A549 (cell line): ENCODE measurements around the gene LOXHD1. TPM values are rescaled to one million over a fixed set of nuclear protein-coding genes. Genes with fewer than 3 reads are reported as not detected.

Source experiments
- ATAC-seq, 2 experiments: fragments of 200-7000 bp in 1 of 2; fragments of >200 bp in 1 of 2; cut with Nextera tagmentation in 1 of 2; cut with Tn5 transposase in 1 of 2; 3 replicates each; pipeline versions ENCODE4 v1.8.0 to v1.9.1; 2018 to 2020; ENCODE audit warnings: mild to moderate bottlenecking in 1 of 2, moderate library complexity in 1 of 2
- CTCF ChIA-PET: fragments of 300-600 bp; sonication (Branson Sonifier 250); formaldehyde crosslinking; extraction: SDS; loops from one replicate; lab custom pipeline; 2021; ENCODE audit warnings: antibody characterized with exemption, inconsistent platforms; lab: Yijun Ruan, JAX
- POLR2A ChIA-PET: fragments of 350-600 bp; formaldehyde crosslinking; extraction: SDS; loops from one replicate; lab custom pipeline; 2021; ENCODE audit warnings: antibody characterized with exemption, inconsistent platforms; lab: Yijun Ruan, JAX
- DNase-seq, 2 experiments: peaks; one replicate each; pipeline versions ENCODE4 v3.0.0 to v3.0.0-alpha.2; 2011 to 2016; ENCODE audit warnings: low read depth in 1 of 2, low spot score in 1 of 2
- FAIRE-seq: peaks from 2 replicates; lab custom pipeline; 2011; peaks lifted over from hg19 to GRCh38; lab: Jason Lieb, UNC
- H3K27ac ChIP-seq, 2 experiments: fragments of >200 bp; sonication (Bioruptor Twin); formaldehyde crosslinking; 3 replicates each; pipeline ENCODE4 v1.5.1; 2016 to 2017
- H3K4me1 ChIP-seq: fragments of >200 bp; sonication (Bioruptor Twin); formaldehyde crosslinking; 3 replicates; pipeline ENCODE4 v1.6.1; 2016
- H3K4me2 ChIP-seq: fragments of >200 bp; sonication (Bioruptor Twin); formaldehyde crosslinking; 3 replicates; pipeline ENCODE4 v1.6.1; 2016
- H3K4me3 ChIP-seq: fragments of >200 bp; sonication (Bioruptor Twin); formaldehyde crosslinking; 3 replicates; pipeline ENCODE4 v1.5.1; 2016
- H3K9me3 ChIP-seq: fragments of >200 bp; sonication (Bioruptor Twin); formaldehyde crosslinking; 3 replicates; pipeline ENCODE4 v1.6.1; 2016
- ATOH8 ChIP-seq: fragments of 250-450 bp; sonication (Bioruptor Pico); IDR thresholded peaks from 2 replicates; pipeline ENCODE4 v1.5.0; 2020; ENCODE audit warnings: low read depth, mild to moderate bottlenecking, moderate library complexity
- BCL3 ChIP-seq: fragments of >200 bp; sonication (Bioruptor Twin); formaldehyde crosslinking; IDR thresholded peaks from 3 replicates; pipeline ENCODE4 v1.6.1; 2016
- BHLHE40 ChIP-seq: IDR thresholded peaks from 2 replicates; pipeline ENCODE4 v1.6.1; 2012; ENCODE audit warnings: low read depth, low read length, inconsistent platforms
- CEBPB ChIP-seq, 2 experiments: fragments of >200 bp in 1 of 2; sonication (Bioruptor Twin) in 1 of 2; formaldehyde crosslinking in 1 of 2; IDR thresholded peaks; 2 replicates each; pipeline ENCODE4 v1.6.1; 2012 to 2016
- CHD2 ChIP-seq: fragments of 150-350 bp; IDR thresholded peaks from 2 replicates; pipeline ENCODE4 v1.6.1; 2014; ENCODE audit warnings: low read length; ENCODE audit not compliant: partially characterized antibody
- E2F6 ChIP-seq: IDR thresholded peaks from 2 replicates; pipeline ENCODE4 v1.6.1; 2012; ENCODE audit warnings: low read depth, borderline replicate concordance
- EHMT2 ChIP-seq: fragments of 200-600 bp; sonication (generic); IDR thresholded peaks from 2 replicates; pipeline ENCODE4 v1.6.1; 2016; ENCODE audit warnings: antibody characterized with exemption, low read depth, mild to moderate bottlenecking, moderate library complexity
- ELK1 ChIP-seq: fragments of 150-350 bp; IDR thresholded peaks from 2 replicates; pipeline ENCODE4 v1.6.1; 2014; ENCODE audit warnings: low read depth, mild to moderate bottlenecking, low read length
- EP300 ChIP-seq, 2 experiments: fragments of >200 bp; sonication (Bioruptor Twin); formaldehyde crosslinking; IDR thresholded peaks; 2 replicates in 1 of 2; 3 replicates in 1 of 2; pipeline ENCODE4 v1.6.1; 2016 to 2017
- FOSB ChIP-seq: fragments of 250-450 bp; sonication (Bioruptor Pico); IDR thresholded peaks from 2 replicates; pipeline ENCODE4 v1.5.0; 2020; ENCODE audit warnings: mild to moderate bottlenecking, moderate library complexity
- HDAC2 ChIP-seq: fragments of 200-600 bp; sonication (generic); IDR thresholded peaks from 2 replicates; pipeline ENCODE4 v1.6.1; 2016
- HES2 ChIP-seq: fragments of >200 bp; sonication (Bioruptor Twin); formaldehyde crosslinking; IDR thresholded peaks from 2 replicates; pipeline ENCODE4 v1.6.1; 2016
- HOXA7 ChIP-seq: fragments of 250-450 bp; sonication (Bioruptor Pico); IDR thresholded peaks from 2 replicates; pipeline ENCODE4 v1.5.0; 2020; ENCODE audit warnings: mild to moderate bottlenecking, moderate library complexity
- HOXB13 ChIP-seq: fragments of 250-450 bp; sonication (Bioruptor Pico); IDR thresholded peaks from 2 replicates; pipeline ENCODE4 v1.5.0; 2020; ENCODE audit warnings: low read depth, mild to moderate bottlenecking, moderate library complexity
- HOXB5 ChIP-seq: fragments of 250-450 bp; sonication (Bioruptor Pico); IDR thresholded peaks from 2 replicates; pipeline ENCODE4 v1.5.0; 2020; ENCODE audit warnings: mild to moderate bottlenecking, moderate library complexity
- JUNB ChIP-seq: fragments of >200 bp; sonication (Bioruptor Twin); formaldehyde crosslinking; IDR thresholded peaks from 2 replicates; pipeline ENCODE4 v1.6.1; 2016
- KDM5A ChIP-seq: fragments of 200-600 bp; sonication (generic); IDR thresholded peaks from 2 replicates; pipeline ENCODE4 v1.6.1; 2016; ENCODE audit warnings: antibody characterized with exemption, mild to moderate bottlenecking
- NPAS2 ChIP-seq: fragments of 250-450 bp; sonication (Bioruptor Pico); IDR thresholded peaks from 2 replicates; pipeline ENCODE4 v1.8.0; 2022; ENCODE audit warnings: mild to moderate bottlenecking, moderate library complexity, borderline replicate concordance
- PHF8 ChIP-seq: fragments of 200-600 bp; sonication (generic); IDR thresholded peaks from 2 replicates; pipeline ENCODE4 v1.6.1; 2016; ENCODE audit warnings: low read depth, mild to moderate bottlenecking, antibody characterized with exemption, moderate library complexity, borderline replicate concordance
- POLR2A ChIP-seq: IDR thresholded peaks from 2 replicates; pipeline ENCODE4 v1.6.1; 2012; ENCODE audit warnings: mild to moderate bottlenecking, low read length
- RARB ChIP-seq: fragments of 250-450 bp; sonication (Bioruptor Pico); IDR thresholded peaks from 2 replicates; pipeline ENCODE4 v1.8.0; 2021; ENCODE audit warnings: mild to moderate bottlenecking, moderate library complexity
- RFX5 ChIP-seq: fragments of 450-650 bp; IDR thresholded peaks from 2 replicates; pipeline ENCODE4 v1.7.1; 2014; ENCODE audit warnings: antibody characterized with exemption, mild to moderate bottlenecking, moderate library complexity
- RNF2 ChIP-seq: fragments of 200-600 bp; sonication (generic); IDR thresholded peaks from 2 replicates; pipeline ENCODE4 v1.6.1; 2016; ENCODE audit warnings: low read depth, mild to moderate bottlenecking, antibody characterized with exemption, moderate library complexity, borderline replicate concordance
- SREBF2 ChIP-seq: fragments of 450-650 bp; IDR thresholded peaks from 2 replicates; pipeline ENCODE4 v1.6.1; 2014; ENCODE audit warnings: mild to moderate bottlenecking, moderate library complexity
- ZC3H11A ChIP-seq: fragments of 450-650 bp; IDR thresholded peaks from 2 replicates; pipeline ENCODE4 v1.6.1; 2014; ENCODE audit warnings: antibody characterized with exemption, mild to moderate bottlenecking
- ZFP36 ChIP-seq: fragments of 450-650 bp; IDR thresholded peaks from 2 replicates; pipeline ENCODE4 v1.6.1; 2014; ENCODE audit warnings: borderline replicate concordance; ENCODE audit not compliant: partially characterized antibody
- ZNF302 ChIP-seq: fragments of 250-450 bp; sonication (Bioruptor Pico); IDR thresholded peaks from 2 replicates; pipeline ENCODE4 v1.9.0; 2021; ENCODE audit warnings: inconsistent platforms, mild to moderate bottlenecking, moderate library complexity
- ZSCAN20 ChIP-seq: fragments of 250-450 bp; sonication (Bioruptor Pico); IDR thresholded peaks from 2 replicates; pipeline ENCODE4 v1.8.0; 2022; ENCODE audit warnings: mild to moderate bottlenecking, moderate library complexity
- WGBS: methylation state at CpG from one replicate; pipeline ENCODE4 v1.1.6; 2017; ENCODE audit errors: missing lambda C conversion rate; 5-methylcytosine and 5-hydroxymethylcytosine counted together
- polyA plus RNA-seq, 4 experiments: library from polyadenylated mRNA; depleted of rRNA in 3 of 4; stranded (reverse); fragments of >200 nt; fragmentation: RNase III in 1 of 4; extraction: RNeasy Plus Mini Kit Qiagen cat#74134 plus additional on column Dnase treatment in 1 of 4; gene quantifications; 2 replicates in 3 of 4; 3 replicates in 1 of 4; pipeline ENCODE4 v1.2.3, GENCODE V29; 2011 to 2017

The LOXHD1 gene
- polyA plus RNA-seq, 2 of the 4 experiments (the other 2 are of a cell fraction) = not detected

GRCh38 chr18:46531482-46531881 is 125.5 kb downstream of the LOXHD1 start:
- H3K4me1 ChIP-seq = peaks cover 4% of the 10 kb centered on the region; the same call in 1 of the 3 replicates
- TF ChIP-seq EP300 (IDR thresholded peaks at IDR 0.05) (no peak), ZSCAN20 (no peak), BHLHE40 (no peak), EHMT2 (no peak), CHD2 (no peak), JUNB (no peak), ZFP36 (no peak), ZNF302 (no peak), E2F6 (no peak)
- DNase-seq = no peak
- CTCF ChIA-PET = no interaction called here
- no peak overlapping the region for H3K4me2 ChIP-seq
- no CpG with 5 or more reads among the region's 2 CpGs for WGBS
- no peak overlapping the region for H3K4me3 ChIP-seq
- H3K9me3 ChIP-seq = no peaks in the 10 kb centered on the region
- no peak for ATAC-seq
- POLR2A ChIA-PET = no interaction called here
- H3K27ac ChIP-seq = no peak overlapping the region
- FAIRE-seq = no peak

- ChIA-PET CTCF (interaction anchor here (1.2 kb wide), 1 partner anchor 12 kb away, joined by 3 read pairs; no protein-coding TSS in a partner anchor), POLR2A (no interaction called here)
- no peaks in the 10 kb centered on the region for H3K9me3 ChIP-seq
- DNase-seq = no peak
- no peak overlapping the region for H3K27ac ChIP-seq
- 61% methylated on average over 3 of the region's 3 CpGs for WGBS
- H3K4me3 ChIP-seq = no peak overlapping the region
- no peak for TF ChIP-seq ZNF302
- TF ChIP-seq HES2 = no peak
- no peak for TF ChIP-seq ELK1
- TF ChIP-seq RNF2 = no peak
- TF ChIP-seq RARB = no peak
- no peak for TF ChIP-seq CHD2
- TF ChIP-seq BCL3 = no peak
- no peak for TF ChIP-seq HOXA7
- TF ChIP-seq PHF8 = no peak
- no peak for TF ChIP-seq ATOH8
- TF ChIP-seq, all 56 proteins: peak for 0
- Histone ChIP-seq H3K4me2 (no peak overlapping the region), H3K4me1 (no peaks in the 10 kb centered on the region)
- no peak for FAIRE-seq
- no peak for ATAC-seq
Observed at GRCh38 chr18:46528037-46528436, 129.0 kb downstream of the LOXHD1 start.

GRCh38 chr18:46519870-46520269 is 137.2 kb downstream of the LOXHD1 start:
- FAIRE-seq (no peak), DNase-seq (no peak), ATAC-seq (no peak)
- Histone ChIP-seq H3K27ac (no peak overlapping the region), H3K4me1 (no peaks in the 10 kb centered on the region), H3K4me3 (no peak overlapping the region), H3K4me2 (no peak overlapping the region), H3K9me3 (no peaks in the 10 kb centered on the region)
- POLR2A ChIA-PET = no interaction called here
- CTCF ChIA-PET = no interaction called here
- TF ChIP-seq CEBPB (IDR thresholded peaks at IDR 0.05) (no peak), FOSB (CRISPR knock-in tag) (no peak), EP300 (IDR thresholded peaks at IDR 0.05) (no peak), KDM5A (no peak), PHF8 (no peak), HOXB13 (no peak), NPAS2 (CRISPR knock-in tag) (no peak), HDAC2 (no peak), RARB (no peak), HOXA7 (no peak), RFX5 (no peak), POLR2A (no peak), RNF2 (no peak), SREBF2 (no peak), JUNB (no peak), HOXB5 (no peak), ZC3H11A (no peak)
- WGBS = 8% methylated on average over 3 of the region's 7 CpGs
